Heart left ventricle (tissue), 16 donors: ENCODE measurements around the gene TJP1. TPM values are rescaled to one million over a fixed set of nuclear protein-coding genes. Genes with fewer than 3 reads are reported as not detected.

Experiments used
- ATAC-seq, 4 donors: fragments of 200-7000 bp; cut with Tn5 transposase; one replicate each; pipeline ENCODE4 v1.9.1; 2020 to 2022; ENCODE audit warnings: moderate library complexity in 4 of 4, mild to moderate bottlenecking in 3 of 4, moderate number of reproducible peaks in 1 of 4
- DNase-seq, 5 donors: peaks; one replicate each; pipeline ENCODE4 v3.0.0-alpha.2; 2020
- H3K27ac ChIP-seq, 12 donors: fragments of 200-600 bp; sonication (generic) in 4 of 12; one replicate each; pipeline versions ENCODE4 v1.5.0 to v1.8.0; 2016 to 2022; ENCODE audit warnings: mild to moderate bottlenecking in 2 of 12
- H3K27me3 ChIP-seq, 9 donors: fragments of 200-600 bp; sonication (generic) in 2 of 9; one replicate each; pipeline versions ENCODE4 v1.5.1 to v1.8.0; 2016 to 2022; ENCODE audit warnings: mild to moderate bottlenecking in 3 of 9
- H3K36me3 ChIP-seq, 9 donors: fragments of 200-600 bp; sonication (generic) in 2 of 9; one replicate each; pipeline versions ENCODE4 v1.5.0 to v1.8.0; 2018 to 2022; ENCODE audit warnings: mild to moderate bottlenecking in 2 of 9
- H3K4me1 ChIP-seq, 12 donors: fragments of 200-600 bp; sonication (generic) in 4 of 12; one replicate each; pipeline versions ENCODE4 v1.5.0 to v1.8.0; 2016 to 2022; ENCODE audit warnings: mild to moderate bottlenecking in 3 of 12
- H3K4me3 ChIP-seq, 12 donors: fragments of 200-600 bp; sonication (generic) in 4 of 12; one replicate each; pipeline versions ENCODE4 v1.5.0 to v1.8.0; 2017 to 2022; ENCODE audit warnings: mild to moderate bottlenecking in 9 of 12, moderate library complexity in 4 of 12
- H3K9me3 ChIP-seq, 12 donors: fragments of 200-600 bp; sonication (generic) in 4 of 12; one replicate each; pipeline versions ENCODE4 v1.5.0 to v1.8.0; 2016 to 2022; ENCODE audit warnings: mild to moderate bottlenecking in 1 of 12
- POLR2A ChIP-seq, 2 donors: fragments of 450-650 bp; IDR thresholded peaks; one replicate each; pipeline ENCODE4 v1.6.1; 2017; ENCODE audit warnings: antibody characterized with exemption in 2 of 2, mild to moderate bottlenecking in 2 of 2, moderate library complexity in 2 of 2
- WGBS, 4 donors: extraction: QIAGEN DNeasy Blood & Tissue Kit in 2 of 4; methylation state at CpG; one replicate each; pipeline versions ENCODE4 v1.1.5 to v1.1.7; 2013 to 2018; 5-methylcytosine and 5-hydroxymethylcytosine counted together
- intact Hi-C, 10 donors: fragments of 100-400 bp; cut with DNase I; formaldehyde crosslinking; loops; one replicate each; pipeline versions ENCODE4 v1.11.1 to v1.14.2; 2022
- polyA plus RNA-seq, 2 donors: library from polyadenylated mRNA; stranded (reverse); fragments of 200-250 nt; gene quantifications; one replicate each; pipeline ENCODE4 v1.2.3, GENCODE V29; 2013
- total RNA-seq, 9 donors: library from RNA; depleted of rRNA in 2 of 9; stranded (reverse); fragments of >200 nt in 2 of 9; fragmentation: NEBNext Ultra II Directional in 3 of 9; extraction: Animal tissue kit (Norgen Biotek cat#: 25700) in 3 of 9; gene quantifications; one replicate each; pipeline versions ENCODE4 v1.1.0 to v1.2.4, GENCODE V29; 2016 to 2023
- TF ChIP-seq, protein P1 (sequence below), 12 donors: fragments of 200-600 bp; sonication (generic) in 4 of 12; IDR thresholded peaks; one replicate each; pipeline versions ENCODE4 v1.5.0 to v1.8.0; 2018 to 2022; ENCODE audit warnings: antibody characterized with exemption in 12 of 12, mild to moderate bottlenecking in 5 of 12
- donor health status: ischemic (EF 13 %, LVEDD 7.1; RV severe dilation, severe dysfunction).
- donor health status: healthy with polysubstance abuse.
- donor health status: DM: no; HTN: yes; CAD: no.
- donor health status: DM: no; HTN: no; CAD: no.
- donor health status: ischemic (EF 25% LVEDD 6.9; RV normal size, moderate dysfunction).
- donor health status: ischemic (EF 25% LVEDD 5.7; RV mildly dilated, moderate dysfunction).
- donor health status: healthy.
- donor health status: DM: yes; HTN: yes; CAD: no.
- donor health status: ischemic (EF 35%, LVEDD 5.7; RV mildly dilated, moderate dysfunction).
- donor health status: nonischemic (EF 11% LVEDD 7.7; RV severe dilation, severe dysfunction).
- donor health status: DM: yes; HTN: yes; CAD: no.
- donor health status: PGD.
- donor health status: ischemic (EF 29% LVEDD 5.4; RV normal size, mild dysfunction).
- donor health status: nonischemic (EF 23%, LVEDD 6.1; RV moderate dilation, normal function).

Gene TJP1
- total and polyA plus RNA-seq, 11 donors, result 26.8 to 159 (median 105) TPM

DNA sequence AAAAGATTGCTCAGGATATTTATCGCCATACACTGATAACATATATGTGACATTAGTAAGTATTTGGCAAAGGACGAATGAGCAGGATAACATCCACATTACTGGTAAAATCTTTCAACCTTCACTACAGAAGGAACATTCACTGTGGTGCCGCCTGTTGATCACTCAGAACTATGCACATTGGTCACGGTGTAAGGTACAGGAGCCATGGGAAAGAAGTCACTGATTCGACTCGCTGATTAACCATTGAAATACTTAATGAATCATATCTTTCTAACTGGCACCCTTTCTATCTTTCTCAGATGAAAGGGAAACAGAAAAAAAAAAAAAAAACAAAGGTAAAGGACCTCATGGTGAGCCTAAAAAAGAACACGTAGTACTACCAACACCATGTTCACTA lies 68.8 kb downstream of the TJP1 start:
- Histone ChIP-seq H3K27me3 (no peaks in the 10 kb centered on the region), H3K9me3 (peaks cover 0 to 5% (median 0%) of the 10 kb centered on the region in 12 donors), H3K4me1 (peaks cover 10 to 45% (median 27%) of the 10 kb centered on the region in 12 donors), H3K4me3 (no peak overlapping the region), H3K27ac (no peak overlapping the region), H3K36me3 (peaks cover 0 to 60% (median 11%) of the 10 kb centered on the region in 9 donors)
- intact Hi-C loops, result loop anchor here in 2 of 10 donors (5.0 to 10.0 kb wide), 2 partner anchors 59 to 169 kb away; no protein-coding TSS in a partner anchor
- WGBS, 4 donors, result 90 to 95% (median 93%) methylated on average over 7 of the region's 7 CpGs
- DNase-seq, result no peak
- TF ChIP-seq, protein P1, sequence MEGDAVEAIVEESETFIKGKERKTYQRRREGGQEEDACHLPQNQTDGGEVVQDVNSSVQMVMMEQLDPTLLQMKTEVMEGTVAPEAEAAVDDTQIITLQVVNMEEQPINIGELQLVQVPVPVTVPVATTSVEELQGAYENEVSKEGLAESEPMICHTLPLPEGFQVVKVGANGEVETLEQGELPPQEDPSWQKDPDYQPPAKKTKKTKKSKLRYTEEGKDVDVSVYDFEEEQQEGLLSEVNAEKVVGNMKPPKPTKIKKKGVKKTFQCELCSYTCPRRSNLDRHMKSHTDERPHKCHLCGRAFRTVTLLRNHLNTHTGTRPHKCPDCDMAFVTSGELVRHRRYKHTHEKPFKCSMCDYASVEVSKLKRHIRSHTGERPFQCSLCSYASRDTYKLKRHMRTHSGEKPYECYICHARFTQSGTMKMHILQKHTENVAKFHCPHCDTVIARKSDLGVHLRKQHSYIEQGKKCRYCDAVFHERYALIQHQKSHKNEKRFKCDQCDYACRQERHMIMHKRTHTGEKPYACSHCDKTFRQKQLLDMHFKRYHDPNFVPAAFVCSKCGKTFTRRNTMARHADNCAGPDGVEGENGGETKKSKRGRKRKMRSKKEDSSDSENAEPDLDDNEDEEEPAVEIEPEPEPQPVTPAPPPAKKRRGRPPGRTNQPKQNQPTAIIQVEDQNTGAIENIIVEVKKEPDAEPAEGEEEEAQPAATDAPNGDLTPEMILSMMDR (IDR thresholded peaks at IDR 0.05), result no peak
- no peak for TF ChIP-seq POLR2A (IDR thresholded peaks at IDR 0.05)
- ATAC-seq, result no peak

DNA sequence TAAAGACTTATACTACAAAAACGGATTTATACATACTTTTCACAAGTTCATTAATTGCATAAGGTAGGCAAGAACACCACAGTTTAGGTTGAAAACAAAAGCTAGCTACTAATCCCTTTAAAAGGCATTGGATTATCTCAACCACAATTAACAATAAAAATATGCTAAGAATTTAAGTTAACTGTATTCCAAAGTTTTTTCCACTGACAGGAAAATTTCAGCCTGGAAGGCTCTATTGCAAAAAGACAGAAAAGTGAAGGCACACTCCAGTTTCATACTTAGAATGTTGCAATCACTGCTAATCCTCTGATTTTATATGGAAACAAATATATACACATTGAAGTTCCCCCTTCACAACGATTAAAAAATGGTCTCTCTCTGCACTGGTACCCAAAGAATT lies 71.5 kb downstream of the TJP1 start:
- H3K36me3 ChIP-seq, result peaks cover 0 to 69% (median 11%) of the 10 kb centered on the region in 9 donors
- TF ChIP-seq, protein P1 (IDR thresholded peaks at IDR 0.05), result no peak
- TF ChIP-seq POLR2A (IDR thresholded peaks at IDR 0.05), result no peak
- no peak overlapping the region for H3K4me3 ChIP-seq
- H3K4me1 ChIP-seq, result peaks cover 0 to 19% (median 6%) of the 10 kb centered on the region in 12 donors
- 67 to 81% (median 73%) methylated on average over 2 of the region's 2 CpGs for WGBS, 4 donors
- intact Hi-C loops, result loop anchor here in 2 of 10 donors (5.0 to 10.0 kb wide), 2 partner anchors 56 to 172 kb away; no protein-coding TSS in a partner anchor
- ATAC-seq (no peak), DNase-seq (no peak)
- H3K27me3 ChIP-seq, result no peaks in the 10 kb centered on the region
- H3K9me3 ChIP-seq, result peaks cover 0 to 5% (median 0%) of the 10 kb centered on the region in 12 donors
- H3K27ac ChIP-seq, result no peak overlapping the region

- Histone ChIP-seq H3K27me3 (no peaks in the 10 kb centered on the region), H3K9me3 (peaks cover 0 to 5% (median 0%) of the 10 kb centered on the region in 12 donors), H3K27ac (no peak overlapping the region), H3K4me1 (peaks cover 0 to 15% (median 6%) of the 10 kb centered on the region in 12 donors), H3K4me3 (no peak overlapping the region), H3K36me3 (peaks cover 0 to 67% (median 11%) of the 10 kb centered on the region in 9 donors)
- ATAC-seq (peak; percentile 42 to 64 (median 47)), DNase-seq (no peak)
- intact Hi-C loops, result loop anchor here (2.0 to 10.0 kb wide), 6 partner anchors 55 to 178 kb away; partner anchors contain the start of gene TJP1 (in 2 of the 10)
- 59 to 65% (median 63%) methylated on average over 15 of the region's 15 CpGs for WGBS, 4 donors
- TF ChIP-seq POLR2A (IDR thresholded peaks at IDR 0.05), result no peak
- TF ChIP-seq, protein P1 (IDR thresholded peaks at IDR 0.05), result no peak
These were observed 72.7 kb downstream of the TJP1 start for GRCh38 chr15:29749365-29750086.

GRCh38 chr15:29747837-29748417 lies 74.3 kb downstream of the TJP1 start:
- Histone ChIP-seq H3K4me3 (no peak overlapping the region), H3K36me3 (peaks cover 0 to 62% (median 5%) of the 10 kb centered on the region in 9 donors), H3K27me3 (no peaks in the 10 kb centered on the region), H3K9me3 (no peaks in the 10 kb centered on the region), H3K4me1 (peaks cover 0 to 15% (median 6%) of the 10 kb centered on the region in 12 donors), H3K27ac (no peak overlapping the region)
- intact Hi-C loops, result loop anchor here in 9 of 10 donors (2.0 to 5.0 kb wide), 5 partner anchors 69 to 179 kb away; partner anchors contain the start of gene TJP1 (in 2 of the 9)
- ATAC-seq (no peak), DNase-seq (no peak)
- TF ChIP-seq, protein P1 (IDR thresholded peaks at IDR 0.05), result peak in 11 of 12 donors; percentile 26 to 67 (median 50)
- no peak for TF ChIP-seq POLR2A (IDR thresholded peaks at IDR 0.05)
- WGBS, 4 donors, result 51 to 72% (median 57%) methylated on average over 3 of the region's 3 CpGs
